Measurements from ENCODE around the gene FHAD1. TPM values are rescaled to one million over a fixed set of nuclear protein-coding genes. Genes with fewer than 3 reads are reported as not detected.
A peak's percentile ranks its signal among the peaks of the same experiment; 100 is the strongest.

Gene FHAD1
- total and polyA plus RNA-seq, 9 of the 15 experiments (the other 6 are each of a cell fraction or from before 2014, with no cell fraction given) = 0.32 to 2.1 (median 1.5) TPM; not detected in 1

DNA sequence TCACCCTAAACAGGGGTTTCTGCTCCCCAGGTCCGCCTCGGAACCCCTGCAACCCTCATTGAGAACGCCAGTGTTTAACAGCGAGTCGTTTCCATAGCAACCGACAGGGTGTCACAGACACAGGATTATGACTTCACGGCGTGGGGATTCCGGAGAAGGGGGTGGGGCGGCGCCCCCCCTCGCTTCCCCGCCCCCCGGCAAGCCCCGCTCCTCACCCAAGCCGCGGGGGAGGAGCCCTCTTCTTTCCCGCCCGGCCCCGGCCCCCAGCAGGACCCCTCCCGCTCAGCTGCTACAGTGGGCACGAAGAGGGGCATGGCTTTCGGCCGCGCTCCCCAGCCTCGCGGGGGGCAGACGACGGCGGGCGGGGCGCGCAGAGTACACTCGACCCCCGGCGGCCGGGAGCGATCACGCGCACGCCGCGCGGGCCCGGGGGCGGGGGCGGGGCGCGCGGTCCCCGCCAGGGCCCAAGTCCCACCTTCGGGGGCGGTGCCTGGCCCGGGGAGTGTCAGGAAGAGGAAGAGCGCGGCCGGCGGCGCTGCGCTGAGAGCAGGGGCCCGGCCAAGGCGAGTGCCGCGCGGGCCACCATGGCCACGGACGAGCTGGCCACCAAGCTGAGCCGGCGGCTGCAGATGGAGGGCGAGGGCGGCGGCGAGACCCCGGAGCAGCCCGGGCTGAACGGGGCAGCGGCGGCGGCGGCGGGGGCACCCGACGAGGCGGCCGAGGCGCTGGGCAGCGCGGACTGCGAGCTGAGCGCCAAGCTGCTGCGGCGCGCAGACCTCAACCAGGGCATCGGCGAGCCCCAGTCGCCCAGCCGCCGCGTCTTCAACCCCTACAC is 162.6 kb downstream of the FHAD1 start, which contains the start of gene EFHD2 (continued):
- TF ChIP-seq, protein P1, sequence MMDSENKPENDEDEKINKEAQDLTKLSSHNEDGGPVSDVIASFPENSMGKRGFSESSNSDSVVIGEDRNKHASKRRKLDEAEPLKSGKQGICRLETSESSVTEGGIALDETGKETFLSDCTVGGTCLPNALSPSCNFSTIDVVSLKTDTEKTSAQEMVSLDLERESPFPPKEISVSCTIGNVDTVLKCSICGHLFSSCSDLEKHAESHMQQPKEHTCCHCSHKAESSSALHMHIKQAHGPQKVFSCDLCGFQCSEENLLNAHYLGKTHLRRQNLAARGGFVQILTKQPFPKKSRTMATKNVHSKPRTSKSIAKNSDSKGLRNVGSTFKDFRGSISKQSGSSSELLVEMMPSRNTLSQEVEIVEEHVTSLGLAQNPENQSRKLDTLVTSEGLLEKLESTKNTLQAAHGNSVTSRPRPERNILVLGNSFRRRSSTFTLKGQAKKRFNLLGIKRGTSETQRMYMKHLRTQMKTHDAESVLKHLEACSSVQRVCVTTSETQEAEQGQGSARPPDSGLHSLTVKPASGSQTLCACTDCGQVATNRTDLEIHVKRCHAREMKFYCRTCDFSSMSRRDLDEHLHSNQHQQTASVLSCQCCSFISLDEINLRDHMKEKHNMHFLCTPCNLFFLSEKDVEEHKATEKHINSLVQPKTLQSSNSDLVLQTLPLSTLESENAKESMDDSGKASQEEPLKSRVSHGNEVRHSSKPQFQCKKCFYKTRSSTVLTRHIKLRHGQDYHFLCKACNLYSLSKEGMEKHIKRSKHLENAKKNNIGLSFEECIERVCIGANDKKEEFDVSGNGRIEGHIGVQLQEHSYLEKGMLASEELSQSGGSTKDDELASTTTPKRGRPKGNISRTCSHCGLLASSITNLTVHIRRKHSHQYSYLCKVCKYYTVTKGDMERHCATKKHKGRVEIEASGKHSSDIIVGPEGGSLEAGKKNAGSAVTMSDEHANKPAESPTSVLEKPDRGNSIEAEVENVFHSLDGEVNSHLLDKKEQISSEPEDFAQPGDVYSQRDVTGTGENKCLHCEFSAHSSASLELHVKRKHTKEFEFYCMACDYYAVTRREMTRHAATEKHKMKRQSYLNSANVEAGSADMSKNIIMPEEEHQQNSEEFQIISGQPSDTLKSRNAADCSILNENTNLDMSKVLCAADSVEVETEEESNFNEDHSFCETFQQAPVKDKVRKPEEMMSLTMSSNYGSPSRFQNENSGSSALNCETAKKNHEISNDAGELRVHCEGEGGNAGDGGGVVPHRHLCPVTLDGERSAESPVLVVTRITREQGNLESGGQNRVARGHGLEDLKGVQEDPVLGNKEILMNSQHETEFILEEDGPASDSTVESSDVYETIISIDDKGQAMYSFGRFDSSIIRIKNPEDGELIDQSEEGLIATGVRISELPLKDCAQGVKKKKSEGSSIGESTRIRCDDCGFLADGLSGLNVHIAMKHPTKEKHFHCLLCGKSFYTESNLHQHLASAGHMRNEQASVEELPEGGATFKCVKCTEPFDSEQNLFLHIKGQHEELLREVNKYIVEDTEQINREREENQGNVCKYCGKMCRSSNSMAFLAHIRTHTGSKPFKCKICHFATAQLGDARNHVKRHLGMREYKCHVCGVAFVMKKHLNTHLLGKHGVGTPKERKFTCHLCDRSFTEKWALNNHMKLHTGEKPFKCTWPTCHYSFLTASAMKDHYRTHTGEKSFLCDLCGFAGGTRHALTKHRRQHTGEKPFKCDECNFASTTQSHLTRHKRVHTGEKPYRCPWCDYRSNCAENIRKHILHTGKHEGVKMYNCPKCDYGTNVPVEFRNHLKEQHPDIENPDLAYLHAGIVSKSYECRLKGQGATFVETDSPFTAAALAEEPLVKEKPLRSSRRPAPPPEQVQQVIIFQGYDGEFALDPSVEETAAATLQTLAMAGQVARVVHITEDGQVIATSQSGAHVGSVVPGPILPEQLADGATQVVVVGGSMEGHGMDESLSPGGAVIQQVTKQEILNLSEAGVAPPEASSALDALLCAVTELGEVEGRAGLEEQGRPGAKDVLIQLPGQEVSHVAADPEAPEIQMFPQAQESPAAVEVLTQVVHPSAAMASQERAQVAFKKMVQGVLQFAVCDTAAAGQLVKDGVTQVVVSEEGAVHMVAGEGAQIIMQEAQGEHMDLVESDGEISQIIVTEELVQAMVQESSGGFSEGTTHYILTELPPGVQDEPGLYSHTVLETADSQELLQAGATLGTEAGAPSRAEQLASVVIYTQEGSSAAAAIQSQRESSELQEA (IDR thresholded peaks at IDR 0.05; ENCODE audit: low read depth) = no peak
- TF ChIP-seq U2AF1 (optimal IDR thresholded peaks at IDR 0.05; ENCODE audit: low read depth, low read length) = no peak
- TF ChIP-seq FOXK2 (conservative IDR thresholded peaks at IDR 0.05 in 1 of 2, IDR thresholded peaks at IDR 0.05 in 1 of 2; ENCODE audit: low read depth in 2 of 2) = no peak
- peak; percentile 79 for TF ChIP-seq HMGN3 (IDR thresholded peaks at IDR 0.05; ENCODE audit: borderline replicate concordance, extremely low read depth, insufficient read length, low read depth, low read length)
- TF ChIP-seq HDAC6 (IDR thresholded peaks at IDR 0.05; ENCODE audit: low read depth, low read length) = no peak
- TF ChIP-seq SNIP1 (IDR thresholded peaks at IDR 0.05; ENCODE audit: low read depth) = no peak
- TF ChIP-seq NELFE (IDR thresholded peaks at IDR 0.05; ENCODE audit: insufficient read depth, insufficient read length) = no peak
- peak; percentile 64 for TF ChIP-seq TBP (optimal IDR thresholded peaks at IDR 0.05; ENCODE audit: low read depth, low read length)
- TF ChIP-seq, protein P2, sequence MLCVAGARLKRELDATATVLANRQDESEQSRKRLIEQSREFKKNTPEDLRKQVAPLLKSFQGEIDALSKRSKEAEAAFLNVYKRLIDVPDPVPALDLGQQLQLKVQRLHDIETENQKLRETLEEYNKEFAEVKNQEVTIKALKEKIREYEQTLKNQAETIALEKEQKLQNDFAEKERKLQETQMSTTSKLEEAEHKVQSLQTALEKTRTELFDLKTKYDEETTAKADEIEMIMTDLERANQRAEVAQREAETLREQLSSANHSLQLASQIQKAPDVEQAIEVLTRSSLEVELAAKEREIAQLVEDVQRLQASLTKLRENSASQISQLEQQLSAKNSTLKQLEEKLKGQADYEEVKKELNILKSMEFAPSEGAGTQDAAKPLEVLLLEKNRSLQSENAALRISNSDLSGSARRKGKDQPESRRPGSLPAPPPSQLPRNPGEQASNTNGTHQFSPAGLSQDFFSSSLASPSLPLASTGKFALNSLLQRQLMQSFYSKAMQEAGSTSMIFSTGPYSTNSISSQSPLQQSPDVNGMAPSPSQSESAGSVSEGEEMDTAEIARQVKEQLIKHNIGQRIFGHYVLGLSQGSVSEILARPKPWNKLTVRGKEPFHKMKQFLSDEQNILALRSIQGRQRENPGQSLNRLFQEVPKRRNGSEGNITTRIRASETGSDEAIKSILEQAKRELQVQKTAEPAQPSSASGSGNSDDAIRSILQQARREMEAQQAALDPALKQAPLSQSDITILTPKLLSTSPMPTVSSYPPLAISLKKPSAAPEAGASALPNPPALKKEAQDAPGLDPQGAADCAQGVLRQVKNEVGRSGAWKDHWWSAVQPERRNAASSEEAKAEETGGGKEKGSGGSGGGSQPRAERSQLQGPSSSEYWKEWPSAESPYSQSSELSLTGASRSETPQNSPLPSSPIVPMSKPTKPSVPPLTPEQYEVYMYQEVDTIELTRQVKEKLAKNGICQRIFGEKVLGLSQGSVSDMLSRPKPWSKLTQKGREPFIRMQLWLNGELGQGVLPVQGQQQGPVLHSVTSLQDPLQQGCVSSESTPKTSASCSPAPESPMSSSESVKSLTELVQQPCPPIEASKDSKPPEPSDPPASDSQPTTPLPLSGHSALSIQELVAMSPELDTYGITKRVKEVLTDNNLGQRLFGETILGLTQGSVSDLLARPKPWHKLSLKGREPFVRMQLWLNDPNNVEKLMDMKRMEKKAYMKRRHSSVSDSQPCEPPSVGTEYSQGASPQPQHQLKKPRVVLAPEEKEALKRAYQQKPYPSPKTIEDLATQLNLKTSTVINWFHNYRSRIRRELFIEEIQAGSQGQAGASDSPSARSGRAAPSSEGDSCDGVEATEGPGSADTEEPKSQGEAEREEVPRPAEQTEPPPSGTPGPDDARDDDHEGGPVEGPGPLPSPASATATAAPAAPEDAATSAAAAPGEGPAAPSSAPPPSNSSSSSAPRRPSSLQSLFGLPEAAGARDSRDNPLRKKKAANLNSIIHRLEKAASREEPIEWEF (CRISPR knock-in tag; IDR thresholded peaks at IDR 0.05) = no peak
- TF ChIP-seq RBFOX2 (IDR thresholded peaks at IDR 0.05; ENCODE audit: low read depth, low read length) = peak; percentile 88
- TF ChIP-seq MCM3 (IDR thresholded peaks at IDR 0.05) = no peak
- no peak for TF ChIP-seq ZNF184 (CRISPR knock-in tag; IDR thresholded peaks at IDR 0.05)
- 0 out of 2 replicates have a peak, but pooled peaks have one; percentile 2 for TF ChIP-seq NFIC (IDR thresholded peaks at IDR 0.05)
- TF ChIP-seq ZNF589 (CRISPR knock-in tag; IDR thresholded peaks at IDR 0.05; ENCODE audit: low read depth) = no peak

Measured in K562 (cell line).